ENCODE data around the gene CKMT2. TPM values are rescaled to one million over a fixed set of nuclear protein-coding genes. Genes with fewer than 3 reads are reported as not detected.

CKMT2 gene
- total and polyA plus RNA-seq, 2 experiments from 2014 or later, result not detected

GRCh38 chr5:81239613-81240012, 6.5 kb downstream of the CKMT2 start:
- Histone ChIP-seq H3K9me3 (ENCODE audit: low read depth) (no peaks in the 10 kb centered on the region), H4K20me1 (ENCODE audit: insufficient read depth) (no peaks in the 10 kb centered on the region), H3K79me2 (ENCODE audit: insufficient read depth) (no peaks in the 10 kb centered on the region), H3K27ac (no peak overlapping the region), H3K4me2 (ENCODE audit: unreplicated experiment) (no peak overlapping the region), H3K4me1 (ENCODE audit: insufficient read depth) (no peaks in the 10 kb centered on the region), H3K27me3 (replicated peaks; ENCODE audit: insufficient read depth) (no peaks in the 10 kb centered on the region), H3K9ac (no peak overlapping the region), H2AFZ (no peak overlapping the region), H3F3A (ENCODE audit: insufficient read depth) (no peaks in the 10 kb centered on the region), H3K9me2 (ENCODE audit: insufficient read depth) (no peaks in the 10 kb centered on the region), H3K36me3 (ENCODE audit: low read depth) (no peaks in the 10 kb centered on the region), H3K4me3 (no peak overlapping the region)
- WGBS, 2 experiments (ENCODE audit: low coverage in 1 of 2, low lambda C conversion rate in 2 of 2, missing lambda C conversion rate in 2 of 2), result 95 to 97% methylated on average over 5 of the region's 5 CpGs
- TF ChIP-seq EZH2phosphoT487 (IDR thresholded peaks at IDR 0.05; ENCODE audit: insufficient read depth, low read depth) (no peak), EZH2 (IDR thresholded peaks at IDR 0.05; ENCODE audit: insufficient read depth, poor library complexity, severe bottlenecking) (no peak)
- in situ Hi-C loops (cut with MboI), result no loop called here
- DNase-seq, result no peak

- in situ Hi-C loops (cut with MboI), result no loop called here
- no peaks in the 10 kb centered on the region for H3K4me1 ChIP-seq (ENCODE audit: insufficient read depth)
- no peaks in the 10 kb centered on the region for H3K79me2 ChIP-seq (ENCODE audit: insufficient read depth)
- H3K9me3 ChIP-seq (ENCODE audit: low read depth), result no peaks in the 10 kb centered on the region
- DNase-seq, result no peak
- no peak overlapping the region for H2AFZ ChIP-seq
- no peaks in the 10 kb centered on the region for H4K20me1 ChIP-seq (ENCODE audit: insufficient read depth)
- H3F3A ChIP-seq (ENCODE audit: insufficient read depth), result no peaks in the 10 kb centered on the region
- WGBS, 2 experiments (ENCODE audit: low coverage in 1 of 2, low lambda C conversion rate in 2 of 2, missing lambda C conversion rate in 2 of 2), result 67 to 68% methylated on average over 5 of the region's 5 CpGs
- no peak overlapping the region for H3K27ac ChIP-seq
- TF ChIP-seq EZH2phosphoT487 (IDR thresholded peaks at IDR 0.05; ENCODE audit: insufficient read depth, low read depth) (no peak), EZH2 (IDR thresholded peaks at IDR 0.05; ENCODE audit: insufficient read depth, poor library complexity, severe bottlenecking) (no peak)
- H3K4me3 ChIP-seq, result no peak overlapping the region
- no peaks in the 10 kb centered on the region for H3K27me3 ChIP-seq (replicated peaks; ENCODE audit: insufficient read depth)
- H3K9me2 ChIP-seq (ENCODE audit: insufficient read depth), result no peaks in the 10 kb centered on the region
- no peaks in the 10 kb centered on the region for H3K36me3 ChIP-seq (ENCODE audit: low read depth)
- H3K9ac ChIP-seq, result no peak overlapping the region
- no peak overlapping the region for H3K4me2 ChIP-seq (ENCODE audit: unreplicated experiment)
These were observed 7.9 kb downstream of the CKMT2 start for GRCh38 chr5:81241001-81241400.

GRCh38 chr5:81241961-81242648, 9.0 kb downstream of the CKMT2 start:
- 90 to 92% methylated on average over 8 of the region's 8 CpGs for WGBS, 2 experiments (ENCODE audit: low coverage in 1 of 2, low lambda C conversion rate in 2 of 2, missing lambda C conversion rate in 2 of 2)
- no peak overlapping the region for H3K4me3 ChIP-seq
- no peak overlapping the region for H3K27ac ChIP-seq
- H3F3A ChIP-seq (ENCODE audit: insufficient read depth), result no peaks in the 10 kb centered on the region
- no peak for DNase-seq
- no peaks in the 10 kb centered on the region for H3K9me2 ChIP-seq (ENCODE audit: insufficient read depth)
- in situ Hi-C loops (cut with MboI), result no loop called here
- no peak overlapping the region for H2AFZ ChIP-seq
- H3K9ac ChIP-seq, result no peak overlapping the region
- no peaks in the 10 kb centered on the region for H3K9me3 ChIP-seq (ENCODE audit: low read depth)
- H3K4me1 ChIP-seq (ENCODE audit: insufficient read depth), result no peaks in the 10 kb centered on the region
- no peaks in the 10 kb centered on the region for H4K20me1 ChIP-seq (ENCODE audit: insufficient read depth)
- no peak overlapping the region for H3K4me2 ChIP-seq (ENCODE audit: unreplicated experiment)
- no peaks in the 10 kb centered on the region for H3K27me3 ChIP-seq (replicated peaks; ENCODE audit: insufficient read depth)
- no peak for TF ChIP-seq EZH2phosphoT487 (IDR thresholded peaks at IDR 0.05; ENCODE audit: insufficient read depth, low read depth)
- TF ChIP-seq EZH2 (IDR thresholded peaks at IDR 0.05; ENCODE audit: insufficient read depth, poor library complexity, severe bottlenecking), result no peak
- no peaks in the 10 kb centered on the region for H3K79me2 ChIP-seq (ENCODE audit: insufficient read depth)
- H3K36me3 ChIP-seq (ENCODE audit: low read depth), result no peaks in the 10 kb centered on the region

GRCh38 chr5:81242906-81243436, 9.8 kb downstream of the CKMT2 start:
- no peak for DNase-seq
- H3K4me3 ChIP-seq, result no peak overlapping the region
- no peaks in the 10 kb centered on the region for H3K36me3 ChIP-seq (ENCODE audit: low read depth)
- H3K9me2 ChIP-seq (ENCODE audit: insufficient read depth), result no peaks in the 10 kb centered on the region
- H3K9ac ChIP-seq, result no peak overlapping the region
- no peak overlapping the region for H3K27ac ChIP-seq
- H2AFZ ChIP-seq, result no peak overlapping the region
- TF ChIP-seq EZH2 (IDR thresholded peaks at IDR 0.05; ENCODE audit: insufficient read depth, poor library complexity, severe bottlenecking), result no peak
- TF ChIP-seq EZH2phosphoT487 (IDR thresholded peaks at IDR 0.05; ENCODE audit: insufficient read depth, low read depth), result no peak
- no peaks in the 10 kb centered on the region for H3K79me2 ChIP-seq (ENCODE audit: insufficient read depth)
- H3K4me1 ChIP-seq (ENCODE audit: insufficient read depth), result 0 out of 2 replicates have a peak, but pooled peaks cover 2% of the 10 kb centered on the region
- 84 to 87% methylated on average over 4 of the region's 4 CpGs for WGBS, 2 experiments (ENCODE audit: low coverage in 1 of 2, low lambda C conversion rate in 2 of 2, missing lambda C conversion rate in 2 of 2)
- H3K4me2 ChIP-seq (ENCODE audit: unreplicated experiment), result no peak overlapping the region
- no peaks in the 10 kb centered on the region for H4K20me1 ChIP-seq (ENCODE audit: insufficient read depth)
- H3F3A ChIP-seq (ENCODE audit: insufficient read depth), result no peaks in the 10 kb centered on the region
- no peaks in the 10 kb centered on the region for H3K9me3 ChIP-seq (ENCODE audit: low read depth)
- in situ Hi-C loops (cut with MboI), result no loop called here
- no peaks in the 10 kb centered on the region for H3K27me3 ChIP-seq (replicated peaks; ENCODE audit: insufficient read depth)

Measured in GM23248 (cell line).